Body of pancreas (tissue), 4 donors: ENCODE results near the gene TMEM132C. TPM values are rescaled to one million over a fixed set of nuclear protein-coding genes. Genes with fewer than 3 reads are reported as not detected.

Source experiments
- ATAC-seq: fragments of 150-250 bp; one replicate; pipeline ENCODE4 v1.9.1; 2016
- DNase-seq, 4 donors: peaks; one replicate each; pipeline ENCODE4 v3.0.0-alpha.2; 2019
- H3K27ac ChIP-seq, 4 donors: fragments of 200-600 bp; sonication (generic); 1 replicate in 3 of 4; 2 replicates in 1 of 4; pipeline versions ENCODE4 v1.5.1 to v1.6.1; 2016 to 2019; ENCODE audit warnings: mild to moderate bottlenecking in 1 of 4, mixed read lengths in 1 of 4, moderate library complexity in 1 of 4
- H3K27me3 ChIP-seq, 2 donors: fragments of 200-600 bp; sonication (generic); one replicate each; pipeline ENCODE4 v1.6.0; 2016; ENCODE audit warnings: mild to moderate bottlenecking in 1 of 2
- H3K36me3 ChIP-seq, 2 donors: fragments of 200-600 bp; sonication (generic); replicated peaks in 1 of 2; 2 replicates each; pipeline ENCODE4 v1.5.1; 2016; ENCODE audit warnings: low read depth in 2 of 2; ENCODE audit not compliant: insufficient read depth in 1 of 2
- H3K4me1 ChIP-seq: fragments of 200-600 bp; sonication (generic); one replicate; pipeline ENCODE4 v1.6.0; 2016
- H3K4me3 ChIP-seq, 2 donors: fragments of 200-600 bp; sonication (generic); 1 replicate in 1 of 2; 2 replicates in 1 of 2; pipeline ENCODE4 v1.5.1; 2016 to 2019
- H3K9me3 ChIP-seq, 3 donors: fragments of 200-600 bp; sonication (generic); 1 replicate in 2 of 3; 2 replicates in 1 of 3; pipeline ENCODE4 v1.5.1; 2016
- POLR2A ChIP-seq, 3 donors: fragments of 450-650 bp; IDR thresholded peaks; one replicate each; pipeline ENCODE4 v1.6.1; 2016; ENCODE audit warnings: antibody characterized with exemption in 3 of 3, mild to moderate bottlenecking in 2 of 3
- WGBS, 2 donors: methylation state at CpG; one replicate each; pipeline ENCODE4 v1.1.5; 2017; 5-methylcytosine and 5-hydroxymethylcytosine counted together
- intact Hi-C: fragments of 100-400 bp; cut with DNase I; formaldehyde crosslinking; loops from one replicate; pipeline ENCODE4 v1.15.1; 2023
- microRNA-seq, 2 donors: library from miRNA; unstranded; fragments of <30 nt; microRNA quantifications; one replicate each; pipeline ENCODE4, GENCODE V29; 2016; ENCODE audit warnings: borderline number of aligned reads in 2 of 2, borderline replicate concordance in 2 of 2
- small RNA-seq: library from RNA; depleted of rRNA; stranded (forward); fragments of <200 nt; gene quantifications from one replicate; pipeline ENCODE3, GENCODE V24; 2016
- total RNA-seq, 2 donors: library from RNA; depleted of rRNA; stranded (reverse); fragments of >200 nt; gene quantifications; one replicate each; pipeline ENCODE4 v1.1.0, GENCODE V29; 2016
- TF ChIP-seq, protein P1 (sequence below), 7 experiments: fragments of 450-650 bp in 4 of 7; fragments of 200-600 bp in 3 of 7; sonication (generic) in 3 of 7; IDR thresholded peaks; one replicate each; pipeline ENCODE4 v1.5.1; 2016 to 2019; ENCODE audit warnings: antibody characterized with exemption in 7 of 7

The TMEM132C gene
- total RNA-seq, 2 donors from 2014 or later = 4.4 to 8.2 TPM

DNA sequence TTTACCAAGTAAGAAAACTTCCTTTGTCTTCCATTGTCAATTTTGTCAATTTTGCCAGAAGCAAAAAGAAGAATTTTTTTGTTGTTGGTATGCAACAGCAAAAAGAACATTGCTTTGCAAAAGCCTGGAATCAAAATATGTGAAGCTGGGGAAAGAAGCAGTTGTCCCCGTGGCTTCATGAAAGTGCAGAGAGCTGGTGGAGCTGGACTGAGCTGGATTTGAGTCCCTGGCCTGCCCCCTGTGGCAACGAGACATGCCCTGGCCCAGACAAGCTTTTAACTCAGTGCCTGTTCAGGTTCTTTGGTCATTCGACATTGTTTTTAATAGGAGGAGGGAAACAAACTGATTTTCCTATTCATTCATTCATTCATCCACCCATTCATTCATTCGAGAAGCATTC lies 486.5 kb downstream of the TMEM132C start:
- no peak for DNase-seq
- intact Hi-C loops = no loop called here
- H3K27me3 ChIP-seq = no peaks in the 10 kb centered on the region
- H3K27ac ChIP-seq = no peak overlapping the region
- ATAC-seq = no peak
- no peaks in the 10 kb centered on the region for H3K4me1 ChIP-seq
- H3K9me3 ChIP-seq = no peaks in the 10 kb centered on the region
- TF ChIP-seq, protein P1, sequence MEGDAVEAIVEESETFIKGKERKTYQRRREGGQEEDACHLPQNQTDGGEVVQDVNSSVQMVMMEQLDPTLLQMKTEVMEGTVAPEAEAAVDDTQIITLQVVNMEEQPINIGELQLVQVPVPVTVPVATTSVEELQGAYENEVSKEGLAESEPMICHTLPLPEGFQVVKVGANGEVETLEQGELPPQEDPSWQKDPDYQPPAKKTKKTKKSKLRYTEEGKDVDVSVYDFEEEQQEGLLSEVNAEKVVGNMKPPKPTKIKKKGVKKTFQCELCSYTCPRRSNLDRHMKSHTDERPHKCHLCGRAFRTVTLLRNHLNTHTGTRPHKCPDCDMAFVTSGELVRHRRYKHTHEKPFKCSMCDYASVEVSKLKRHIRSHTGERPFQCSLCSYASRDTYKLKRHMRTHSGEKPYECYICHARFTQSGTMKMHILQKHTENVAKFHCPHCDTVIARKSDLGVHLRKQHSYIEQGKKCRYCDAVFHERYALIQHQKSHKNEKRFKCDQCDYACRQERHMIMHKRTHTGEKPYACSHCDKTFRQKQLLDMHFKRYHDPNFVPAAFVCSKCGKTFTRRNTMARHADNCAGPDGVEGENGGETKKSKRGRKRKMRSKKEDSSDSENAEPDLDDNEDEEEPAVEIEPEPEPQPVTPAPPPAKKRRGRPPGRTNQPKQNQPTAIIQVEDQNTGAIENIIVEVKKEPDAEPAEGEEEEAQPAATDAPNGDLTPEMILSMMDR (IDR thresholded peaks at IDR 0.05) = no peak
- TF ChIP-seq POLR2A (IDR thresholded peaks at IDR 0.05) = no peak
- H3K4me3 ChIP-seq = no peak overlapping the region
- H3K36me3 ChIP-seq = no peaks in the 10 kb centered on the region
- 30 to 39% methylated on average over 4 of the region's 4 CpGs for WGBS, 2 donors

DNA sequence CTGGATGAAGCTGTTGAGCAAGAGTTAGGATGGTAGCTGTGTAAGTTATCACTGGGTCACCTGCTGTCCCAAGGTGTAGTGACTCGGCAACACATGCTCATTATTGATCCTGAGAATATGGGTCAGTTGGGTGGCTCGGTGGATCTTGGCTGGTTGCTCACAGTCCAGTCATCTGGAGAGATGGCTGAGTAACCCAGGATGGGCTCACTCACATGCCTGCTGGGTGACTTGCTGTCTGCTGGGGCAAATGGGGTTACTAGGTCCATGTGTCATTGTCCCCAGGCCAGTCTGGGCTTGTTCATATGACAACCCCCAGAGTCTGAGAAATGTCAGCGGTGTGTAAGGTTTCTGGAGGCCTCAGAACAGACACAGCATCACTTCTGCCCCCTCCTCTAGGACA lies 487.3 kb downstream of the TMEM132C start:
- Histone ChIP-seq H3K27me3 (no peaks in the 10 kb centered on the region), H3K4me1 (no peaks in the 10 kb centered on the region), H3K9me3 (no peaks in the 10 kb centered on the region), H3K27ac (no peak overlapping the region), H3K36me3 (no peaks in the 10 kb centered on the region), H3K4me3 (no peak overlapping the region)
- DNase-seq (no peak), ATAC-seq (no peak)
- WGBS, 2 donors = 52 to 54% methylated on average over 3 of the region's 3 CpGs
- TF ChIP-seq POLR2A (IDR thresholded peaks at IDR 0.05) = no peak
- TF ChIP-seq, protein P1 (IDR thresholded peaks at IDR 0.05) = no peak
- intact Hi-C loops = no loop called here

- intact Hi-C loops = no loop called here
- WGBS, 2 donors = 38 to 56% methylated on average over 4 of the region's 4 CpGs
Observed at GRCh38 chr12:128755566-128755965, 488.6 kb downstream of the TMEM132C start.

More at GRCh38 chr12:128755566-128755965, 488.6 kb downstream of the TMEM132C start:
- no peak for ATAC-seq
- H3K4me3 ChIP-seq = no peak overlapping the region
- H3K27me3 ChIP-seq = no peaks in the 10 kb centered on the region
- no peaks in the 10 kb centered on the region for H3K9me3 ChIP-seq
- H3K27ac ChIP-seq = no peak overlapping the region
- no peaks in the 10 kb centered on the region for H3K36me3 ChIP-seq
- DNase-seq = no peak
- no peaks in the 10 kb centered on the region for H3K4me1 ChIP-seq
- no peak for TF ChIP-seq POLR2A (IDR thresholded peaks at IDR 0.05)
- TF ChIP-seq, protein P1 (IDR thresholded peaks at IDR 0.05) = no peak

Small RNA genes lying within 50 kb of the gene (microRNA-seq; reads per million reads assigned to microRNA genes)
- 0 reads per million in 2 donors for gene MIR3612
- gene MIR4419B = 0 reads per million in 2 donors

Small RNA genes lying within 50 kb of the gene (small RNA-seq; reads per million reads assigned to genes)
- gene MIR3612 = not detected
- gene MIR4419B = not detected
